Lung (tissue), 12 donors: Measurements from ENCODE around the gene CTCF. TPM values are rescaled to one million over a fixed set of nuclear protein-coding genes. Genes with fewer than 3 reads are reported as not detected.

ENCODE experiments used
- ATAC-seq: fragments of 200-7000 bp; cut with Tn5 transposase; one replicate; pipeline ENCODE4 v1.9.1; 2020; ENCODE audit warnings: moderate number of reproducible peaks; ENCODE audit not compliant: insufficient read depth, low FRiP score
- DNase-seq, 3 donors: peaks; one replicate each; pipeline ENCODE4 v3.0.0-alpha.2; 2013 to 2017
- H3K27ac ChIP-seq, 2 donors: one replicate each; pipeline ENCODE4 v1.5.1; 2013; ENCODE audit warnings: mild to moderate bottlenecking in 2 of 2, moderate library complexity in 2 of 2, control low read depth in 1 of 2, inconsistent platforms in 1 of 2, low read depth in 1 of 2, low read length in 1 of 2
- H3K27me3 ChIP-seq, 3 donors: one replicate each; pipeline ENCODE4 v1.5.1; 2013; ENCODE audit warnings: low read length in 2 of 3; ENCODE audit not compliant: control insufficient read depth in 3 of 3, insufficient read depth in 3 of 3
- H3K36me3 ChIP-seq, 4 donors: one replicate each; pipeline ENCODE4 v1.5.1; 2013; ENCODE audit warnings: low read length in 4 of 4, mild to moderate bottlenecking in 1 of 4, moderate library complexity in 1 of 4; ENCODE audit not compliant: control insufficient read depth in 4 of 4, insufficient read depth in 4 of 4
- H3K4me1 ChIP-seq, 5 donors: one replicate each; pipeline ENCODE4 v1.5.1; 2013; ENCODE audit warnings: low read length in 5 of 5, mild to moderate bottlenecking in 2 of 5, moderate library complexity in 1 of 5; ENCODE audit not compliant: control insufficient read depth in 5 of 5, insufficient read depth in 5 of 5
- H3K4me3 ChIP-seq: one replicate; pipeline ENCODE4 v1.5.1; 2013; ENCODE audit warnings: mild to moderate bottlenecking, control low read depth, moderate library complexity
- H3K9ac ChIP-seq, 2 donors: one replicate each; pipeline ENCODE4 v1.5.1; 2013; ENCODE audit warnings: low read length in 2 of 2, control low read depth in 1 of 2; ENCODE audit not compliant: insufficient read depth in 1 of 2
- H3K9me3 ChIP-seq, 4 donors: one replicate each; pipeline ENCODE4 v1.5.1; 2013; ENCODE audit warnings: low read length in 3 of 4, mild to moderate bottlenecking in 1 of 4, moderate library complexity in 1 of 4; ENCODE audit not compliant: control insufficient read depth in 4 of 4, insufficient read depth in 3 of 4
- CTCF ChIP-seq: IDR thresholded peaks from 2 replicates; pipeline ENCODE4 v1.5.1; 2012; ENCODE audit warnings: mild to moderate bottlenecking; ENCODE audit errors: control extremely low read depth, extremely low read depth
- WGBS, 2 donors: extraction: QIAGEN DNeasy Blood & Tissue Kit; methylation state at CpG; one replicate each; pipeline ENCODE4 v1.1.7; 2013; 5-methylcytosine and 5-hydroxymethylcytosine counted together
- polyA plus RNA-seq, 2 donors: library from polyadenylated mRNA; stranded (reverse); fragments of 200-250 nt; gene quantifications; one replicate each; pipeline ENCODE4 v1.2.1, GENCODE V29; 2013
- total RNA-seq, 2 donors: library from RNA; depleted of rRNA in 1 of 2; stranded (reverse); fragments of >200 nt in 1 of 2; gene quantifications; one replicate each; pipeline ENCODE4 v1.2.1, GENCODE V29; 2014 to 2021
- donor health status: control.
- donor health status: control.
- donor health status: Bipolar disorder and iron deficiency.
- donor health status: healthy.
- donor health status: DM: yes; HTN: yes; CAD: no.

The CTCF gene
- total and polyA plus RNA-seq, 4 donors: 16.7 to 54.2 (median 23.3) TPM

- H3K27ac ChIP-seq: no peak overlapping the region
- H3K9ac ChIP-seq: no peak overlapping the region
- H3K9me3 ChIP-seq: no peaks in the 10 kb centered on the region
- peaks cover 0 to 4% (median 0%) of the 10 kb centered on the region in 5 donors for H3K4me1 ChIP-seq
- no peaks in the 10 kb centered on the region for H3K36me3 ChIP-seq
- WGBS, 2 donors: 86 to 87% methylated on average over 12 of the region's 12 CpGs
- H3K27me3 ChIP-seq: no peaks in the 10 kb centered on the region
- no peak for ATAC-seq
- no peak overlapping the region for H3K4me3 ChIP-seq
- no peak for TF ChIP-seq CTCF
- no peak for DNase-seq
Observed at GRCh38 chr16:67516296-67517154, 45.8 kb upstream of the CTCF start.

DNA sequence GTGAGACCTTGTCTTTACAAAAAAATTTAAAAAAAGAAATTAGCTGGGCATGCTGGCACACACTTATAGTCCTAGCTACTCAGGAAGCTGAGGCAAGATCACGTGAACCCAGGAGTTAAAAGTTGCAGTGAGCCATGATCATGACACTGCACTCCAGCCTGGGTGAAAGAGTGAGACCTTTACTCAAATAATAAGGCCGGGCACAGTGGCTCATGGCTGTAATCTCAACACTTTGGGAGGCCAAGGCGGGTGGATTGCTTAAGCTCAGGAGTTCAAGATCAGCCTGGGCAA is 45.2 kb upstream of the CTCF start:
- ATAC-seq (no peak), DNase-seq (no peak)
- Histone ChIP-seq H3K4me1 (peaks cover 0 to 6% (median 0%) of the 10 kb centered on the region in 5 donors), H3K27me3 (no peaks in the 10 kb centered on the region), H3K4me3 (no peak overlapping the region), H3K27ac (no peak overlapping the region), H3K9me3 (no peaks in the 10 kb centered on the region), H3K9ac (no peak overlapping the region), H3K36me3 (no peaks in the 10 kb centered on the region)
- 44 to 72% methylated on average over 3 of the region's 3 CpGs for WGBS, 2 donors
- no peak for TF ChIP-seq CTCF

DNA sequence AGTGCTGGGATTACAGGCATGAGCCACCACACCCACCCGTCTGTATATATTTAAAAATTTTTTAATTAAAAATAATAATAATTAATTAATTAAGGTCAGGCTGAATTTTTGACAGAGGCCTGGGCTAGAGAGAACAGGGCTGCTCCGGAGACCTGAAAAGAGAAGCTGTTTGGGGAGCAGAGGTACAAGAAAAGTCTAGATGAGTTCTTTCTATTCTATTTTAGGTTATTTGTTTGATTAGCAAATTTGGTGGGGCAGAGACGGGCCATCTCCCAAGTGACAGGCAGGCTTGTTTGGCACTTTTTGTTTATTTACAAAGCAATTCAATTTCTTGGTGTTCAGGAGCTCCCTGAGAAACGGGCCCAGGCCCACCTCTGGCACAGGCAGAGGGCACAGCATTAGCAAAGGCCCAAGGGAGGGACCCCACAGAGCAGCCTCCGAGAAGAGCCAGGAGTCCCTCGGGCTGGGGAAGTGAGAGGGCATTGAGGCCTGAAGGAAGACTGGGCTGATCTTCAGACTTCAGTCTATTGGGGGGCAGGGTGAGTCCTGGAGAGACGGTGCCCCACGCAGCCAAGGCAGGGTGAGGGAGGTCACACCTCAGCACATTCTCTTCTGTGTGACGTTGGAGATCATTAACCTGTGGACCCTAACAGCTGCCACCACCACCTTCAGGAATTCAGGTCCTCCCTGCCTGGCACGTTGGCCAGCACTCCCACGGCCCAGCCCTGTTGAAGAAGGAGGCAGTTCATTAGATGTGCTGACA is 44.5 kb upstream of the CTCF start:
- Histone ChIP-seq H3K27me3 (no peaks in the 10 kb centered on the region), H3K9me3 (no peaks in the 10 kb centered on the region), H3K4me1 (peaks cover 0 to 6% (median 0%) of the 10 kb centered on the region in 5 donors), H3K9ac (no peak overlapping the region), H3K36me3 (no peaks in the 10 kb centered on the region), H3K27ac (no peak overlapping the region), H3K4me3 (no peak overlapping the region)
- no peak for ATAC-seq
- 70 to 73% methylated on average over 11 of the region's 11 CpGs for WGBS, 2 donors
- no peak for DNase-seq
- TF ChIP-seq CTCF: no peak
